K562 treated with DMSO at 1 percent for 24 hours (cell line): ENCODE measurements around the gene UBE2O. TPM values are rescaled to one million over a fixed set of nuclear protein-coding genes. Genes with fewer than 3 reads are reported as not detected.

Experiments
- total RNA-seq: library from RNA; unstranded; fragments of 300-600 nt; gene quantifications from 2 replicates; pipeline ENCODE4 v1.2.3, GENCODE V29; 2022; ENCODE audit warnings: low read depth; ENCODE audit not compliant: insufficient read depth

Gene UBE2O
- 40.9 and 46.4 TPM in 2 replicates for total RNA-seq

GRCh38 chr17:76452660-76453430 lies at the start of gene UBE2O:
Gene UBE2O, minus strand, starts transcription at chr17:76453152. Its CDS starts 11 bp downstream, at chr17:76453141.

GRCh38 chr17:76501018-76501826 lies 48.3 kb upstream of the UBE2O start, which contains the start of gene RHBDF2:
Gene RHBDF2, minus strand, starts transcription at chr17:76501423. Its CDS starts 19,899 bp downstream, at chr17:76481524.

GRCh38 chr17:76467366-76467765 lies 14.4 kb upstream of the UBE2O start, which contains the start of gene AANAT:
Gene AANAT, plus strand, starts transcription at chr17:76467603. Its CDS starts 1,144 bp downstream, at chr17:76468747.

GRCh38 chr17:76384222-76384986 lies 68.5 kb downstream of the UBE2O start, which contains the start of gene SPHK1:
Gene SPHK1, plus strand, starts transcription at chr17:76384609. Its CDS starts 1,036 bp downstream, at chr17:76385645.

GRCh38 chr17:76353599-76354316 lies 99.2 kb downstream of the UBE2O start, which contains the start of gene PRPSAP1:
Gene PRPSAP1, minus strand, starts transcription at chr17:76353916. Its CDS starts 213 bp downstream, at chr17:76353703.

Other genes with a start within 250 kb of the UBE2O start
- gene RNF157, start 212.7 kb downstream of the UBE2O start, total RNA-seq, result 29.3 and 48.4 TPM in 2 replicates
- gene UBALD2, start 187.8 kb downstream of the UBE2O start, total RNA-seq, result 249 and 257 TPM in 2 replicates
- gene QRICH2, start 144.9 kb downstream of the UBE2O start, total RNA-seq, result 11.5 and 13.5 TPM in 2 replicates
- 45.3 and 48.2 TPM in 2 replicates for gene PRPSAP1, start 99.2 kb downstream of the UBE2O start, total RNA-seq
- 60.7 and 66.6 TPM in 2 replicates for gene SPHK1, start 68.5 kb downstream of the UBE2O start, total RNA-seq
- not detected in 2 replicates for gene AANAT, start 14.5 kb upstream of the UBE2O start, total RNA-seq
- 0.79 and 1.6 TPM in 2 replicates for gene RHBDF2, start 48.3 kb upstream of the UBE2O start, total RNA-seq
- gene CYGB, start 84.6 kb upstream of the UBE2O start, total RNA-seq, result 0.28 and 0.88 TPM in 2 replicates
- not detected in 2 replicates for gene PRCD, start 86.9 kb upstream of the UBE2O start, total RNA-seq
- not detected in 2 replicates for gene ST6GALNAC2, start 132.7 kb upstream of the UBE2O start, total RNA-seq
- 26.1 and 36.2 TPM in 2 replicates for gene ST6GALNAC1, start 190.6 kb upstream of the UBE2O start, total RNA-seq